PC-3 (cell line): Measurements from ENCODE around the gene BSG. TPM values are rescaled to one million over a fixed set of nuclear protein-coding genes. Genes with fewer than 3 reads are reported as not detected.

Source experiments
- ATAC-seq: fragments of 200-7000 bp; cut with Tn5 transposase; 2 replicates; pipeline ENCODE4 v1.9.1; 2020; ENCODE audit warnings: mild to moderate bottlenecking, moderate library complexity
- Bru-seq: library from RNA; stranded (reverse); fragments of 400-500 nt; gene quantifications from one replicate; lab custom pipeline; 2021; lab: Mats Ljungman, UMichigan
- BruChase-seq, 2 experiments: library from RNA; stranded (reverse); fragments of 400-500 nt; gene quantifications; one replicate each; lab custom pipeline; 2021; lab: Mats Ljungman, UMichigan
- BruUV-seq: library from RNA; stranded (reverse); fragments of 400-500 nt; replicated peaks from 2 replicates; lab custom pipeline; 2021; lab: Mats Ljungman, UMichigan
- CTCF ChIA-PET: fragments of 300-600 bp; sonication (Branson Sonifier 250); formaldehyde crosslinking; loops from one replicate; lab custom pipeline; 2022; ENCODE audit warnings: antibody characterized with exemption; lab: Charles Lee
- POLR2A ChIA-PET: fragments of 300-600 bp; sonication (Branson Sonifier 250); formaldehyde crosslinking; loops from one replicate; lab custom pipeline; 2022; ENCODE audit warnings: antibody characterized with exemption; ENCODE audit not compliant: unreplicated experiment; lab: Charles Lee
- DNase-seq: peaks from one replicate; pipeline ENCODE4 v3.0.0-alpha.2; 2015
- H2AFZ ChIP-seq: fragments of 300-600 bp; sonication (generic); 2 replicates; pipeline ENCODE4 v1.6.0; 2016; ENCODE audit warnings: antibody characterized with exemption, low read length
- H3F3A ChIP-seq: fragments of 300-600 bp; sonication (generic); one replicate; pipeline ENCODE4 v1.6.0; 2017; ENCODE audit warnings: antibody characterized with exemption, low read length, control low read depth, mild to moderate bottlenecking; ENCODE audit not compliant: unreplicated experiment
- H3K27ac ChIP-seq: fragments of 300-600 bp; sonication (generic); 2 replicates; pipeline ENCODE4 v1.5.1; 2016; ENCODE audit warnings: mild to moderate bottlenecking, low read length
- H3K27me3 ChIP-seq: fragments of 300-600 bp; sonication (generic); 2 replicates; pipeline ENCODE4 v1.6.1; 2016; ENCODE audit warnings: low read length, mixed read lengths
- H3K36me3 ChIP-seq: fragments of 300-600 bp; sonication (generic); 2 replicates; pipeline ENCODE4 v1.6.1; 2016; ENCODE audit warnings: low read depth, mixed run types, low read length, mixed read lengths
- H3K4me1 ChIP-seq: fragments of 300-600 bp; sonication (generic); 2 replicates; pipeline ENCODE4 v1.5.1; 2016; ENCODE audit warnings: low read length; ENCODE audit not compliant: insufficient read depth
- H3K4me2 ChIP-seq: fragments of 300-600 bp; sonication (generic); 2 replicates; pipeline ENCODE4 v1.6.0; 2016; ENCODE audit warnings: low read length
- H3K4me3 ChIP-seq: fragments of 300-600 bp; sonication (generic); 2 replicates; pipeline ENCODE4 v1.5.1; 2016; ENCODE audit warnings: mild to moderate bottlenecking, low read length, mixed read lengths
- H3K79me2 ChIP-seq: fragments of 300-600 bp; sonication (generic); 2 replicates; pipeline ENCODE4 v1.6.1; 2017; ENCODE audit warnings: low read length, mixed read lengths
- H3K9ac ChIP-seq: fragments of 300-600 bp; sonication (generic); 2 replicates; pipeline ENCODE4 v1.6.0; 2016; ENCODE audit warnings: mild to moderate bottlenecking, low read length
- H3K9me2 ChIP-seq: fragments of 300-600 bp; sonication (generic); replicated peaks from 2 replicates; pipeline ENCODE4 v1.6.1; 2016; ENCODE audit warnings: mixed run types, low read length, mixed read lengths
- H3K9me3 ChIP-seq: fragments of 300-600 bp; sonication (generic); 2 replicates; pipeline ENCODE4 v1.6.1; 2016; ENCODE audit warnings: low read length, mixed read lengths
- H4K20me1 ChIP-seq: fragments of 300-600 bp; sonication (generic); 2 replicates; pipeline ENCODE4 v1.6.1; 2016; ENCODE audit warnings: low read length, mixed read lengths
- CTCF ChIP-seq: fragments of 300-600 bp; sonication (generic); conservative IDR thresholded peaks from 2 replicates; pipeline ENCODE4 v1.5.1; 2017; ENCODE audit warnings: antibody characterized with exemption, low read depth, mild to moderate bottlenecking, low read length
- EZH2 ChIP-seq: fragments of 300-600 bp; sonication (generic); IDR thresholded peaks from one replicate; pipeline ENCODE4 v1.6.1; 2017; ENCODE audit warnings: antibody characterized with exemption, mild to moderate bottlenecking, low read length; ENCODE audit not compliant: unreplicated experiment
- EZH2phosphoT487 ChIP-seq: fragments of 300-600 bp; sonication (generic); IDR thresholded peaks from 2 replicates; pipeline ENCODE4 v1.6.1; 2018; ENCODE audit warnings: mild to moderate bottlenecking, antibody characterized with exemption, low read length, borderline replicate concordance
- intact Hi-C: fragments of 100-400 bp; cut with micrococcal nuclease; formaldehyde crosslinking; loops from 2 replicates; pipeline ENCODE4 v1.9.0; 2023
- long read RNA-seq: library from polyadenylated mRNA; unstranded; transcript quantifications from one replicate; pipeline ENCODE4 v2.0.0, GENCODE V29; 2021; ENCODE audit not compliant: unreplicated experiment
- total RNA-seq: library from RNA; depleted of rRNA; stranded (reverse); fragments of >200 nt; gene quantifications from 2 replicates; pipeline ENCODE4 v1.2.3, GENCODE V29; 2014; rRNA removed

The BSG gene
- total RNA-seq = 458 and 514 TPM in 2 replicates
- Bru-seq, nascent RNA = percentile 79 among the genes with signal in this experiment
- percentile 93 among the genes with signal in this experiment for BruChase-seq, experiment 1, labeled RNA remaining after a 6-hour chase
- BruChase-seq, experiment 2, labeled RNA remaining after a 2-hour chase = percentile 86 among the genes with signal in this experiment
- long read RNA-seq, partial matches to known transcripts = 79 of 547 reads
- long read RNA-seq, other reads (novel, unspliced or antisense) = 468 of 547 reads

- BruUV-seq = no TSS peak
- POLR2A ChIA-PET = interaction anchor here (0.6 kb wide), 1 partner anchor 109 kb away, joined by 4 read pairs; no protein-coding TSS in a partner anchor
- no peaks in the 10 kb centered on the region for H3K27me3 ChIP-seq
- no peak for TF ChIP-seq EZH2phosphoT487
- TF ChIP-seq CTCF = no peak
- no peak for TF ChIP-seq EZH2
- H3K4me1 ChIP-seq = peaks cover 20% of the 10 kb centered on the region
- H3K36me3 ChIP-seq = no peaks in the 10 kb centered on the region
- DNase-seq (peak; percentile 95), ATAC-seq (peak; percentile 45)
- H3K4me3 ChIP-seq = peak within 1 kb of the TSS; percentile 93
- no peaks in the 10 kb centered on the region for H3F3A ChIP-seq
- H3K27ac ChIP-seq = peak within 1 kb of the TSS; percentile 44
- peak within 1 kb of the TSS; percentile 68 for H2AFZ ChIP-seq
- H3K9me2 ChIP-seq = no peaks in the 10 kb centered on the region
- peak within 1 kb of the TSS; percentile 97 for H3K9ac ChIP-seq
- intact Hi-C loops = loop anchor here (10.0 kb wide), 1 partner anchor 63 kb away; the partner anchor contains the start of genes FGF22 and POLRMT
- CTCF ChIA-PET = no interaction called here
- peaks cover 36% of the 10 kb centered on the region for H4K20me1 ChIP-seq
- no peaks in the 10 kb centered on the region for H3K9me3 ChIP-seq
- H3K4me2 ChIP-seq = peak within 1 kb of the TSS; percentile 98
- peaks cover 48% of the 10 kb centered on the region for H3K79me2 ChIP-seq
Observed at GRCh38 chr19:572140-572742, at the start of gene BSG. TSS of gene BSG (plus strand) at chr19:572596. CDS start at chr19:572635, 39 bp downstream.

GRCh38 chr19:522726-523125 lies 49.7 kb upstream of the BSG start:
- no TSS peak for BruUV-seq
- H3K9me2 ChIP-seq = no peaks in the 10 kb centered on the region
- ATAC-seq (no peak), DNase-seq (no peak)
- H3F3A ChIP-seq = no peaks in the 10 kb centered on the region
- no peaks in the 10 kb centered on the region for H3K4me1 ChIP-seq
- no peaks in the 10 kb centered on the region for H4K20me1 ChIP-seq
- H3K79me2 ChIP-seq = no peaks in the 10 kb centered on the region
- H3K4me2 ChIP-seq = no peak overlapping the region
- intact Hi-C loops = no loop called here
- H3K9me3 ChIP-seq = no peaks in the 10 kb centered on the region
- H2AFZ ChIP-seq = no peak overlapping the region
- H3K36me3 ChIP-seq = no peaks in the 10 kb centered on the region
- no peak overlapping the region for H3K9ac ChIP-seq
- POLR2A ChIA-PET = no interaction called here
- no peak for TF ChIP-seq EZH2phosphoT487
- TF ChIP-seq CTCF = no peak
- TF ChIP-seq EZH2 = no peak
- CTCF ChIA-PET = no interaction called here
- no peaks in the 10 kb centered on the region for H3K27me3 ChIP-seq
- H3K27ac ChIP-seq = no peak overlapping the region
- no peak overlapping the region for H3K4me3 ChIP-seq
